ENCODE data around the gene ARRDC3.

The ARRDC3 gene

DNA sequence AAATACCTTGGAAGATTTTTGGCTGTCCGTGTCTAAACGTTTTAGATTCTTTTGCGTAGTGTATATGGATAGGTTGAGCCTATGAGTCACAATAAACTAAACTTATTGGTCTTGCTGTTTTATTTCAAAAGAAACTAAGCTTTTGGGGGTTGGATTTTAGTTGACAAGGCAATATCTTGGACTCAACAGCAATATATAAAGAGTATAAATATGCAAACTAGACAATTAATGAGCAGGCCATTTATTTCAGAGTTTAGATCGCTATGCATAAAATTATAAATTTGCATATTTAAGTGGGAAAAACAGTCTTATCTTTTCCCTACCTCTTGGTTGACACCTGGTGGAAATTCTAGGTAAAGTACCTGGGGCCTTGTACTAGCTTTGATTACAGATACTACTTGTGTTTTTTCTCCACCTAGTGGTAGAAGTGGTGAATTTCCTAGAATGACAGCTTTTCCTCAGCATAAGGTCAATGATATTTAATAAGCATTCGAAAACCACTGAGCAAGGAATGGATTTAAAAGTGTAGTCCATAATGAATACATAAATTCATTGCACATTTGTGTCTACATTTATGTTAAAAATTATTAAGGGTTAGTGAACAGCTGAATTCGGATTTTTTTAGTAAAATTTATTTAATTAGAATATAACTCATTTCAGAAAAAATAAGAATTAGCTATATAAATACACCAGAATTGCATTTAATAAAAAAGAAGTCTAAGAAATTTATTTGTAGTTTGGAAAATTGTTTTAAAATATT lies 1.7 kb upstream of the ARRDC3 start:
- DNase-seq = peak; percentile 19

DNA sequence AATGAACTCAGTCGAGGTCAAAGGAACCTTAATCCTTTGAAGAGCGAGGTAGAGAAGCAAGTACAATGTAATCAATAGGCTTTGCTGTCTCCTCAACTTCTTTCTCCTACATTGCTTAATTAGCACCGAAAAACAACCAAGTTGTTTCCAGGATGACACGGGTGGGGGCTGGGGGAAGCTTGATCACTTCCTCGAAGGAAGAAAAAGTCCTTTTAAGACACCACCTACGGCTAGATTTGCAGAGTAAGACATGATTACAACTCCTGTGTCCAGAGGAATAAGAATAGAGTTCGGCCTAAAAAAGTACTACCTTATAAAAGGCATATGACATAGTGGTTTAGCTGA lies 811 bp upstream of the ARRDC3 start:
- DNase-seq = no peak

DNA sequence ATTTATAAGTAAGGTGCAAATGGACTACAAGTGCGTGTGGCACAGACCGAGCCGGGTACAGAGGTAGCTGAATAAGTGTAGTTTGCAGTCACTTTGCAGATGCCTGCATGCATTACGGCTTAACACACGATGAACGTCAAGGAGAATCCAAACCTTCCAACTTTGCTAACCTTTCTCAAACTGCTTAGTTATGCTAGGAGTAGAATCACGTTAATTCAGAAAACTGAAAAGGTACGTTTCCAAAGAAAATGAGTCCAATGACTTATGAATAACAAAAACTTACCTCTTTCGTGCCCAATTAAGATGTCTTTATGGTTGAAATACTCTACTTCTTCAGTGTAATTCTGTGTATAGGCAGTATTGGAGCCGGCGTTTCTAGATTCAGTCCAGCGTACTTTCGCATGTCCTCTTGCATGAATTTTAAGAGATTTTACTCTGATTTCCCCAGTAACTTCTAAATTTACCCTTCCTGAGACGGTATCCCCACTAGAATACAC lies 539 bp downstream of the ARRDC3 start:
- peak; percentile 20 for DNase-seq

DNA sequence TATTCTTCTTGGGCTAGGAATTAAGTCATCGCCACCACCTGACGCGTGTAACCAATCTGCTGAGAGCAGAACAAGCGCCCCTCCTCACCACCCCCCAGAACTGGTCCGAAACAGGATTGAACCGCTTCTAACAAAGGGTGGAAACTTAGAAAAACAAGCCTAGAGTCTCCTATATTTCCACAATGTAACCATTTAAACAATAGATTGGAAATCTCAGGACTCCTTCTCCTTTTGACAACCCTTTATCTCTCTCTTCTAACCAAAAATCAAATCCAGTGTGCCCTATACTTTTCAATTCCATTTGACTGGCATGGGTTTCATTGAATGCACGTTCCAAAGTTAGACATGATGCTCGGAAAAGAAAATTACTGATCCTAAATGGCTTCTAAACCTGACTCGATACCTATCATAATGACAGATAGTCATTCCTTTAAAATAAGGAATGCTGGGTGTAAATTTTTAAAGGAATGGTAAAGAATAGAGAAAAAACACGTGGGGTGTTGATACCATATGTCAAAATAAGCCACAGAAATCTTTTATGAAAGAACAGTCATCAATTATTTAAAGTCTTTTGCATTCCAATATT lies 1.2 kb downstream of the ARRDC3 start:
- DNase-seq = peak; percentile 80

DNA sequence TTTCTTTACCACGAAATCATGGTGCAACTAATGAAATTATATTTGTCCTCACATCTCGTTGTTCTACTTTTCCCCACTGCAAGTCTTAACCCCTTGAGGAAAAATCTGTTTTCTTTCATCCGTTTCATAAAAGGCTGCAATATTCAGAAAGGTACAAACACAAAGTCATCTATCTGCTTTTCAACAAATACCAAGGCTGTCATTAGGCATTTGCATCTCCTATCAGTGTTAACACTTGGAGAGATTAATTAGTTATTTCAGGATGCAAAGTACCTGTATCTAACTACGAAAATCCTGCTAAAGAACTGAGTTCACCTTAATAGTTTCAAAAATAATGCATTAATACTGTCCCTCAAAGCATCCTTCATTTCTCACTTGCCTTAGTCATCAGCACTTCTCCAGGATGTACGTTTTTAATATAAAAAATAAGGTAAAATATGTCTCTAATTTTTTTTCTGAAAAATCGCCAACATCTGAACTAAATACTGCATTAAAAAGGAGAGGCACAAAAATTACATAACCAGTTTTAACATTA lies 1.8 kb downstream of the ARRDC3 start:
- DNase-seq = no peak

DNA sequence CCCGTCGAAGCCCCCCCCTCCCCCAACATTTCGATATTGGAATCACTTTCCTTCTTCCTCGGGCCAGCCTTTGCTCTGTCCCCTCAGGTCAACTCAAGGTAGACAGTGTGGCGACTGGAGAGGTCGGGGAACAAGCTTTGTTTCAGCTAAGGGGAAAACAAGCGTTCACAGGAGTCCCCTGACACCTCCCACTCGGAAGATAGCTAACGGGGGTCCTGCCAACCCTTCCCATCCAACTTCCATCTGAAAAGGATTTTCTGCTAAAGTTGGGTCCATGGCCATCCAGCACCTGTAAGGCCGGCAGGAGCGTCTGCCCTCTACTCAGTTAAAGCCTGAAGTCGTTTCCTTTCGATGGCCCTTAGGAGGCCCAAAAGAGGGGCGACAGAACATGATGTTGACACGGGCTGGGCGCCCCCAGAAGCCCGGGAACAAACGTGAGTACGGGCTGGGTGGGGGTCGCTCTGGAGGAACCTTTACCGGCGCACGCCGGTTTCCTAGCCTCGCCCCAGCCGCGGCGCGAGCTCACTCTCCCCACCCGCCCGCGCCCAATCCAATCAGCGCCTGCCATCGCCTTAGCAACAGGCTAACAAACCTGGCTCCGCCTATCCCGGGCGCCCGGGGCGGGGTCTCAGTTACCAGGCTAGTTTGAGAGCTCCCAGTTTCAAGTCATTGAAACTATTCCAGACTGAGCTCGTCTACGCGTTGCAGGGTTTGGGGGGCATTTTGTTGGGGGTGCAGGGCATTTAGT lies 2.5 kb downstream of the ARRDC3 start:
- peak; percentile 99 for DNase-seq

DNA sequence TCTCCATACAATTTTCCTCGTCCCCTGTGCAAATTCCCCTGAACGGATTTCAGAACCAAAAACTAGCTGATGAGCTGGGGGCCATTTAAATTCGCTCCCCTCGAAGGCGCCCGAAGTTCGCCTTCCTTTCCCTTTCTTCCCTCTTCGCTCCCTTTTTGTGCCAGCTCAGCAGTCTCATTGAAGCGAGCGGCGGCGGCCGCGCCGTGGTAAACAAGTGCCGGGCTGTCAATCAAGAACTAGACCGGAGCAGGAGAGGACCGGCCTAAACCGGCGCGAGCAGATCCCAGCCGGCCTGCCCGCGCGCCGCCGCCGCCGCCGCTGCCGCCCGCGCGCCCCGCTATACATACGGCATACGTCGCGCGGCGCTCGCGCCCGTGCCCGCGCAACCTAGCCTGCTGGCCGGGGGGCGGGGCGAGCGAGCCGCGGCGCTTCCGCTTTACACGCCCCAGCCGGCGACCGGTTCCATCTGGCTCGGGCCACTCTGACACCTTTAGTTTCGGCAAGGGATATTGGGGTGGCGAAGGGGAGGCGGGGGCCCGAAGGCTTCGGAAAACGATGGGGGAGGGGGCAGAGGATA lies 3.1 kb downstream of the ARRDC3 start:
- peak; percentile 96 for DNase-seq

DNA sequence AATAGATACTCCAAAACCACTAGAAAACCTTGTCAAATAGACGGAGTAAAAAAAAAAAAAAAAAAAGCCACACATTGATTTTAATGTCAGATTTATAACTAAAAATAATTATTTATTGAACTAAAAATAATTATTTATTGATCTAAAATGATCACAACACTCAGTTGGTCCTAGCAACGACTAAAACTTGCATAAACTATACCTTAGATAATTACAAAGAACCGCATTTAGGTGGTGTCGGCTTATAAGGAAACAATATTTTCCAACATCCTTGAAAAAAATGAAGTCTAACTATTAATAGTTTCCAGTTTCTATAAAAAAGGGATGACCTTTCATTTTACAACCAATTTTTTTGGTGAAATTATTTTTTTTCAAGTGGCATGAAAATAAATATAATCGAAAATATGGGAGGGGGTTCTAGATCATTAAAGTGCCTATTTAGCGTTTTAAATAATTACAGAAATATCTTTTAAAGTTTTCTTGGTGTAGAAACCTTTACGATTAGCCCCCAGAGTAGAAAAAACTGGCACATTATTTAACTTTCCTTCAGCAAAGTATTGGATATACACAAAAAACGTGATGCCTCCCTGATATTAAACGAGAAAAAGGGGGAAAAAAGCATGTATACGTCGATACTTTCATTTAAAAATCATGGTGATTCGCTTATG lies 3.7 kb downstream of the ARRDC3 start:
- DNase-seq = no peak

DNA sequence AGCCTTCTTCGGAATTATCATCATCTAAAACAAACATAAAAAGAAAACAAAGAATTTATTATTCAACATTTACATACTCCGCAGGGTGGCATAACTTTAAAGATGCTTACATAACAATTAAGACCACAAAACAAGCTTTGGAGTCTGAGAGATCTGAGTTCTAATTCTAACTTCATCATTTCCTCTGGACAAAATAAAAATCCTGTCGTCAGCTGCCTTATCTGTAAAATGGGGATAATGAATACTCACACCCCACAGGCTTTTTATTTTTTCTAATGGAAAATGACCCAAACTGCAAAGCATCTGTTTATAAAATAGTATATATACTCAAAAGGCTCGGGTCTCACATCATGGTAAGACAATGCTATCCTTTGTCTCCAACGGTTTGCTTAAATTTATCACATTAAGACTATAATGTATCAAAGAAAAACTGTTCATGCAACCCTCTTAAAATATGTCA lies 4.3 kb downstream of the ARRDC3 start:
- DNase-seq = no peak

DNA sequence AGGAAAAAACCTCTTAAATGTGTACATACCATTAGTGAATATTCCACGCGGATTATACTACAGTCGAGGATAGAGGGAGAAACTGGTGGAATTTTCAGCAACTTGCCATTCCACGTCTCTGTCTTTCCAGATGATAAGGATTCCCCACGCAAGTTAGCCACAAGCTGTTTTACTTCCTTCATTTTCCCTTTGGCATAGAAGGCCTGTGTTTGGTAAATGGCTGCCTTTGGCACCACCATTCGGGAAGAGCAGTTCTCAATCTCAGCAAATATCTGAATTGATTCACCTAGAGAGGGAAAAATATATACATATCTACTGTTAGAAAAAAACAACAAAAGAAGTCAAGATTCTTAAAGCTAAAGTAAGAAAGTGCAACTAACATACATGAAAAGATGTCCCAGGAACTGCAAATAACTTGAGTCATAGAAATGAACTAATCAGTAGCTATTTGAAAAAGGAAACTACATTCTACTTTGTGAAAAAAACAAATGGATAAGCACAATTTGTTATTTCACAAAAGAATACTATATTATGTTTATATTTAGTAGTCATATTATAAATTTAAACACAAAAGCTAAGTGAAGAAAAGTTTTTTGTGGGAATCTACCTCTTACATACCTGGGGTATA lies 8.1 kb downstream of the ARRDC3 start:
- DNase-seq = no peak

DNA sequence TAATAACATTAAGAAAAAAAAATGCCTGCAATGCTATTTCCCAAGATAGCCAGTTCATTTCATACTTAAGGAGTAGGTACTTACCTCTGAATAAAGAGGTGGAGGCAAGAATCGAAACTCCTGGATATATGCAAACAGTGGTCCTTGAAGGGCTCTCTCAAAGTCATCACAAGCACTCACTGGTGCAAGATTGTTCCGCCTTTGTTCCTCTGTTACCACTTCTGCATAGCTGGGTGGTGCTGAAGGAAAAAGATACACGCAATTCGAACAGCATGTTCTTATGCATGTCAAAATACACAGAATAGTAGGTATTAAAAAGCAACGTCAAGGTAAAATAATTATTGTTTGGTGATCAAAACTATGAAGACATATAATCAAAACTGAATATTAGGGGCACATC lies 9.5 kb downstream of the ARRDC3 start:
- DNase-seq = no peak

DNA sequence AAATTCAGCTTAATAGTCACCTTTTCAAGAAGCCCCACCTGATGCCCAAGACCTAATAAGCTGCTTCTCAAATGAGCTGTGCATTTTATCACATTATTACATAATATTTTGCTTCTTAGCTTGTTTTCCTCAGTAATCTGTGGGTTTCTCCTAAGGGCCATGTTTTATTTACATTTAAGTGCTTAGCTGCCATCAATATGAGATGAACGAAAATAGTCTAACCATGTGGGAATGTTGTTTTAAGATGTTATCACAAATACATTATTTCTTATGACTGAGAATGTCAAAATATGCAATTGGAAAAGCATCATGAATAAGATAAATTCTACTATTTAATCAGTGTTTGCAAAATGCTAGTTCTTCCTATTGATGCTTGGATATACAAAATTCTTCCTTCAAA lies 10.1 kb downstream of the ARRDC3 start:
- DNase-seq = no peak

DNA sequence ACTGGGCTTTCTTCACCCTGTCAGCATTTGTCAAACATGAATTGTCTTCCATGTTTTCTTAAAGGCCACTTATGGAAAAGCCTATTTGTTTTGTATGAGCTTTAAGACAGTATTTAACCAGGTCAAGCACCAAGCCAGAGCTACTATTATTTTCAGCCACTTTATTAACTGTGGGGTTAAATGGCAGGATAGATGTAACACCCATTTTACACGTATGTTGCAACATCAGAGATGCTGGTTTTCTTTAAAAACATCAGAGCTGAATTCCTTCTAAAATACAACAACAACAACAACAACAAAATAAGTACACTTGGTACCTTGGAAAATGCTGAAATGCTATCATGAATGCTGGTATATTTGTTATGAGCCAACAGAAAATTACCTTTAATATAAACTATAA lies 13.6 kb downstream of the ARRDC3 start:
- DNase-seq = no peak

DNA sequence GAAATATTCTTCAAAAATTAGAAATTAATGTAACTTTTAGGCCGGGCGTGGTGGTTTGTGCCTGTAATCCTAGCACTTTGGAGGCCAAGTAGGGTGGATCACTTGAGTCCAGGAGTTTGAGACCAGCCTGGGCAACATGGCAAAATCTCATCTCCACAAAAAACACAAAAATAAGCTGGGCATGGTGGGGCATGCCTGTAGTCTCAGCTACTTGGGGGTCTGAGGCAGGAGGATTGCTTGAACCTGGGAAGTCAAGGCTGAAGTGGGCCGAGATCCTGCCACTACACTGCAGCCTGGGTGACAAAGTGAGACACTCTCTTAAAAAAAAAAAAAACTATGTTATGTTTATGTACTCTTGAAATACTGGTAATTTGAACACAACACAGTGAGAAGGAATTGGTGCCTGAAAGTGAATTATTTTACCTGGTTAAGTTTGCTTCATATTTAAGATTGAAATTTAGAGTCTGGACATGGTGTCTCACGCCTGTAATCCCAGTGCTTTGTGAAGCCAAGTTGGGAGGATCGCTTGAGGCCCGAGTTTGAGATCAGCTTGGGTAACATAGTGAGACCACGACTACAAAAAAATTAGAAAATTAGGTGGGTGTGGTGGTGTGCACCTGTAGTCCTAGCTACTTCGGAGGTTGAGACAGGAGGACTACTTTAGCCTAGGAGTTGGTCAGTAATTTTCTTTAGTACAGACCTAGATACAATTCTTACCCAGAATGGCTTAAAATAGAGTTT lies 15.0 kb downstream of the ARRDC3 start:
- no peak for DNase-seq

DNA sequence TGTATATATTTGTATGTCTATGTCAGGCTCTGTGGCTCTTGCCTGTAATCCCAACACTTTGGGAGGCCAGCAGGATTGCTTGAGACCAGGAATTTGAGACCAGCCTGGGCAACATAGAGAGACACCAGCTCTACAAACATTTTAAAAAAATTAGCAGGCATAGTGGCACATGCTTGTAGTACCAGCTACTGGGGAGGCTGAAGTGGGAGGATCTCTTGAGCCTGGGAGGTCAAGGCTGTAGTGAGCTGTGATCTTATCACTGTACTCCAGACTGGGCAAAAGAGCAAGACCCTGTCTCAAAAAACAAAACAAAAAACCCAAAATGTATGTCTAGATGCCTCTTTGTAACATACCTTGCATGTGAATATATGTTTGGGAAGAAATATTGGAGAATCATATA lies 15.8 kb downstream of the ARRDC3 start:
- DNase-seq = no peak

DNA sequence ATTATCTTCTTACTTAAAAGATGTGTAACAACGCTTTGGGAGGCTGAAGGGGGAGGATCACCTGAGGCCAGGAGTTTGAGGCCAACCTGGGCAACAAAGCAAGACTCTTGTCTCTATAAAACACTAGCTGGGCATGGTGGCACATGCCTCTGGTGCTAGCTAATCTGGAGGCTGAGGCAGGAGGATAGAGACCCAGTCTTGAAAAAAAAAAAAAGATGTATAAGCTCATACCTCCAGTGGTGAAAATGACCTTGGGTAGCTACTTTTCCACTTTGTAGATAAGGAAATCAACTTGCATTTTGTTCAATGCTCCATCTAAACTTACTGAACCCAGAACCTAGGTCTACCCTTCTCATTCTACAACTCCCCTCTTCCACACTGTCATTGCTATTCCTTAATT lies 16.6 kb downstream of the ARRDC3 start:
- no peak for DNase-seq

DNA sequence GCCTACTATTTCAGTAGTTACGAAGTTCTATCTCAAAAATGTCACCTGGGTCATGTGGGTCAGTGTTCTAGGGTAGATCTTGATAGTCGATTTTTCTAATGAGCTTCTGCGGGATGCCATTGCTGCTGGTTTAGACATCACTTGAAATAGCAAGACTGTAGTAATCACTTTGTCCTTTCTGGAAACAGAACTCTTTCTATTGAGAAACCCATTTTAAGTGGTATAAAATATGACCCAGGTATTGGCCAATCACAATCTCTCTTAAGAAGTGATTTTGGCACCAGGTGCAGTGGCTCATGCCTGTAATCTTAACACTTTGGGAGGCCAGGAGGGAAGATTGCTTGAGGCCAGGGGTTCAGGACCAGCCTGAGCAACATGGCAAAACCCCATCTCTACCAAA lies 17.6 kb downstream of the ARRDC3 start:
- DNase-seq = no peak

DNA sequence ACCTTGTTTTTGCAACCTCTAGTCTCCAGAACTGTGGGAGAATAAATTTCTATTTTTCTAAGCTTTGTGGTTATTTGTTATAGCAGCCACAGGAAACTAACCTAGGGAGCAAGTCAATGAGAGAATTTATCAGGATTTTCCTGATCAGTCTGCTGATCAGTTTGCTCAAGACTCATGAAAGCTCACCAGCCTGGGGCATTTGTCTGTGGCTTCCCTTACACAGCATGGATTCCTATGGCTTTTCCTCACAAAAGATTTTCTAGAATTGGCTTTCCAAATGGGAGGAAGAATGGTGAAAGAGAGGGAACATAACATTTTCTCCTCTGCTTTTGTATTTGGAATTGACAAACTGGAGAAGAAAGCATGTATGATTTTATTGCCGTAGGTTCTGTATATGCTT lies 20.2 kb downstream of the ARRDC3 start:
- no peak for DNase-seq

DNA sequence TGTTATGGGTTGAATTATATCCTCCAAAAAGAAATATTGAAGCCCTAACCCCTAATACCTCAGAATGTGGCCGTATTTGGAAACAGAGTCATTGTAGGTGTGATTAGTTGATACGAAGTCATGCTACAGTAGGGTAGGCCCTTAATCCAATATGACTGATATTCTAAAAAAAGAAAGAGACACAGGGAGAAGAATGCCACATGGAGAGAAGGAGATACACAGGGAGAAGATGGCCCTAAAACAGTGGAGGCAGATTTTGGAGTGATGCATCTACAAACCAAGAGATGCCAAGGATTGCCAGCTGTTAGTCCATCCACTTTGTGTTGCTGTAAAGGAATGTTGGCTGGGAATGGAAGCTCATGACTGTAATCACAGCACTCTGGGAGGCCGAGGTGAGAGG lies 21.3 kb downstream of the ARRDC3 start:
- DNase-seq = no peak

DNA sequence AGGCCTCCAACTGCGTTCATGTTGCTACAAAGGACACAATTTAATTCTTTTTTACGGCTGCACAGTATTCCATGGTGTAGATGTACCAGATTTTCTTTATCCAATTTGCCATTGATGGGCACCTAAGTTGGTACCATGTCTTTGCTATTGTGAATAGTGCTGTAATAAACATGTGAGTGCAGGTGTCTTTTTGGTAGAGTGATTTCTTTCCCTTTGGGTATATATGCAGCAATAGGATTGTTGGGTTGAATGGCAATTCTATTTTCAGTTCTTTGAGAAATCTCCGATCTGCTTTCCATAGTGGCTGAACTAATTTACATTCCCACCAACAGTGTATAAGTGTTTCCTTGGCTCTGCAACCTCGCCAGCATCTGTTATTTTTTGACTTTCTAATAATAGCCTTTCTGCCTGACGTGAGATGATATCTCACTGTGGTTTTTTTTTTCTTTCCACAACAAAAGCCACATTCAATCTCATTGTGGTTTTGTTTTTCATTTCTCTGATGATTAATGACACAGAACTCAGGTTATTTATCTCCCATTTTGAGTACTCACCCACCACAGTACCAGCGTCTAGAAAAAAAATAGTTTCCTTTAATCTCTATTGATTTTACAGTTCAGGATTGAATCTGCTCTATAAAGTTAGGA lies 21.9 kb downstream of the ARRDC3 start:
- no peak for DNase-seq

DNA sequence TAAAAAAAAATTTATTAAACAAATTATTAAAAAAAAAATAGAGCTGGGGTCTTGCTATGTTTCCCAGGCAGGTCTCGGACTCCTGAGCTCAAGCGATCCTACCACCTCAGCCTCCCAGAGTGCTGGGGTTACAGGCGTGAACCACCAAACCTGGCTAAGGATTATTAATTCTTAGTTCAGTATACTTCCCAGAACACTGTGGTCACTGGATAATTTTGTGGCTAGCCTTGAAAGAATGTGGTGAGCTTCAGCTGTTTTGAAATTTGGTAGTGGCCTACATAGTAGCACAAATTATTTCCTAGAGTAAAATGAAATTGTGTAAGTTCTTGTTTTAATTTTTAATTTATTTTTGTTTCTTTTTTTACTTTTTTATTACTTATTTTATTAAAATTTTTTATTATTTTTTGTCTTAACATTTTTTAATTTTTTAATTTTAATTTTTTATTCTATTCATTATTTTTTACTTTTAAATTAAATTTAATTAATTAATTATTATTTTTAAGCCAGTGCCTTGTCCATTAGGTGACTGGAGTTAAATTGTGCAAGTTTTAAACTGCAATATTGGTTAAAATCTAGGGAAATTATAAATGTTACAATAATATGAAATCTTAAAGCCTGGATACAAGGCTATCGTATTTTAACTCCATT lies 23.0 kb downstream of the ARRDC3 start:
- no peak for DNase-seq

Data from activated naive CD4-positive, alpha-beta T cell treated with anti-CD3 and anti-CD28 coated beads, Interleukin-2, amount 50 U/mL, for 16 hours (primary cell).